DOHH2 (cell line): ENCODE data around the gene CYP2F1.
"Not testable (repeated sequence)": the region's sequence is repeated elsewhere in the genome, so short reads cannot be mapped to it uniquely, and the experiment has no call there.

Experiments used
- CTCF ChIP-seq: fragments of 200-600 bp; sonication (generic); IDR thresholded peaks from one replicate; pipeline ENCODE4 v1.5.1; 2014; ENCODE audit warnings: antibody characterized with exemption, mild to moderate bottlenecking, low read depth, low read length; ENCODE audit not compliant: poor library complexity, severe bottlenecking
- EZH2phosphoT487 ChIP-seq: fragments of 200-600 bp; sonication (generic); IDR thresholded peaks from 2 replicates; pipeline ENCODE4 v1.6.1; 2017; ENCODE audit warnings: borderline replicate concordance, mild to moderate bottlenecking, antibody characterized with exemption, low read length, moderate library complexity, mixed read lengths

GRCh38 chr19:41150986-41151385, 36.8 kb downstream of the CYP2F1 start:
- TF ChIP-seq CTCF, EZH2phosphoT487: not testable (repeated sequence)
